Caki2 (cell line): ENCODE results near the gene ERCC6L2. TPM values are rescaled to one million over a fixed set of nuclear protein-coding genes. Genes with fewer than 3 reads are reported as not detected.

Experiments
- DNase-seq: peaks from one replicate; pipeline ENCODE4 v3.0.0-alpha.2; 2015; ENCODE audit warnings: low read depth
- in situ Hi-C: cut with HindIII; loops from 2 replicates; pipeline ENCODE4 v1.10.0; 2016; ENCODE audit warnings: low sequenced_read_pairs, low pct_unique_long_range_greater_than_20kb, mixed read lengths
- total RNA-seq: library from RNA; depleted of rRNA; stranded (reverse); fragments of >200 nt; shearing (Covaris generic); gene quantifications from 2 replicates; pipeline ENCODE4 v1.2.3, GENCODE V29; 2014; ENCODE audit warnings: low replicate concordance

The ERCC6L2 gene
- total RNA-seq, 1 experiment from 2014 or later, result 26.8 TPM

- no peak for DNase-seq
- in situ Hi-C loops, result no loop called here
These were observed 79.4 kb downstream of the ERCC6L2 start for GRCh38 chr9:95954940-95955339.

DNA sequence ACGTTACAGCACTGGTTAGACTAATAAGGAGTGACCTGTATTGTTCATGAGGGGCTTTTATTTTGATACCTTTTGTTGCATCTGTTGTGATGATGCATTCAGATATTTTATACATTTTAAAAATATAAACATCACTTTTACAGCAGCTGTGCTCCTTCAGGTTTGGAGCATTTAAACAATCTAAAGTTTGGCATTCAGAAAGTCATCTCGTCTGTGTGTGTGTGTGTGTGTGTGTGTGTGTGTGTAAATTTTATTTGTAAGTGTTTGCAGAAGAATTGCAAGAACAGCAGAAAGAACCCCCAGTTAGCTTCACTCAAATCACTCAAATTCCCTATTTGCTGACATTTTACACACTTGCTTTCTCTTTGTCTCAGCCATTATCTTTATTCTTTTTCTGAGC, 87.4 kb downstream of the ERCC6L2 start:
- in situ Hi-C loops, result no loop called here

GRCh38 chr9:95963659-95964058, 88.2 kb downstream of the ERCC6L2 start:
- DNase-seq, result no peak
- in situ Hi-C loops, result no loop called here

More for the DNA sequence above, 87.4 kb downstream of the ERCC6L2 start:
- no peak for DNase-seq

GRCh38 chr9:95966306-95966705, 90.8 kb downstream of the ERCC6L2 start:
- in situ Hi-C loops, result no loop called here
- no peak for DNase-seq

DNA sequence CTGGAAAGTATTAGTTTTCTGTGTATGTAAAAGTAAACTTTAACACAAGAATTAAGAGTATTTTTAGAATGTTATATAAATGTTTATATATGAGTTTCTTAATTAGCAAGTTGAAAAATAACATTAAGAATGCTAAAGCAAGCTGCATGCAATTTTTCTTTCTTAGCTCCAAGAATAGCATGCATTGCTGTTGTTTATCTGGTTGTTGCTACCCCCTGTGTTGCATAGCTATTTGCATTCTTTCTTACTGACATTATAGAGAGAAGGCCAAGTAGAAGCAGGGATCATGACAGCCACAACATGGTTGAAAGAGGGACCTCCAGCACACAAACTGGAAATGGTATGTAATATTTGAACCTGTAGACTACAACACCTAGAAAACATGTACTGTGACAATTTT, 94.8 kb downstream of the ERCC6L2 start:
- in situ Hi-C loops, result no loop called here
- no peak for DNase-seq

DNA sequence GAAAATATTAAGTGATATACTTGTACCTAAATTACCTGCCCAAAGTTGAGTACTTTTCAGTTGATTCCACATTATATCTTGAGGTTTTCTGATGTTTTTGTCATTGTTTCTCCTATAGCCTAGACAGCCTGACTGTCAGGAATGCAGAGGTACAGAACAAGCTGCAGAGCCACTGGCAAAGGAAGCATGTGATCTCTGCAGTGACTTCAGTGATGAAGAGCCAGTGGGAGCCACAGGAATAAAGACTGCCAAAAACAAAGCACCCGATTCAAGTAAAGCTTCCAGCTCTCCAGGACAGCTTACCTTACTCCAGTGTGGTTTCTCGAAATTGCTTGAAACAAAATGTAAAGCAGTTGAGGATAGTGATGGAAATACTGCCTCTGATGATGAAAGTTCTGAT, 96.3 kb downstream of the ERCC6L2 start:
- in situ Hi-C loops, result no loop called here
- no peak for DNase-seq

DNA sequence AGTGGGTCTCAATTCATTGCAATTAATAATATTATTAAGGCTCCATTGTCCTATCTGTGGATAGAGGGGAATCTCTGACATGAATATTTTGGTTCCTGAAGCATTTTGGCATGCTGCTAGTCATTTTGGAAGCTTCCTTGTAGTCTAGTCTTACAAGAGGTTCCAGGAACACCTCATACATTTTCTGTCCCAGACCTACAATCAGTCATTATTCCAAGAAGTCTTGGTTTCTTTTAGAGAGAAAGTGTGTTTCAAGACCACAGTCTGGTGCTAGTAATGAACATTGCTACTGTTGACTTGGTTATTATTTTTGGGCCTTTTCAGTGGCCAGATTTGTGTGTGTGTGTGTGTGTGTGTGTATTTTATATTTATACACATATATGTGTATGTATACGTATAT, 98.9 kb downstream of the ERCC6L2 start:
- DNase-seq, result no peak
- in situ Hi-C loops, result no loop called here

GRCh38 chr9:95977371-95977770, 101.9 kb downstream of the ERCC6L2 start:
- no peak for DNase-seq
- in situ Hi-C loops, result no loop called here

DNA sequence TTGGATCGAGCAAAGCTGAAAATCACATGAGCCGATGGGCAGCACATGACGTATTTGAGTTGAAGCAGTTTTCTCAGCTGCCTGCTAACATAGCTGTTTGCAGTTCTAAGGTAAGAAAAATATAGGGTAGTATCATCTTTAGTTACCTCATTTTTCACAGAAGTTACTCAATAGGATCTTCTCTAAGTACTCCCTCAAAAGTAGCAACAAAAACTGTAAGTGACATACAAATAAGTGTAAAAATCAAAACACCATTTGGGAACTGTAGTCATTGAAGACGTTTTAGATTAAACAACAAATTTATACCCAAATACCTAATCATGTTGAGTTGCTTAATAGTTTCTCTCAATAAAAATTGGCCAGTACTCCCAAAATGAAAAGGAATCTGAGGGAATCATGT, 102.6 kb downstream of the ERCC6L2 start:
- DNase-seq, result no peak
- in situ Hi-C loops, result no loop called here

GRCh38 chr9:95979446-95979845, 104.0 kb downstream of the ERCC6L2 start:
- in situ Hi-C loops, result no loop called here
- no peak for DNase-seq

GRCh38 chr9:95980262-95981125, 105.0 kb downstream of the ERCC6L2 start:
- in situ Hi-C loops, result no loop called here

DNA sequence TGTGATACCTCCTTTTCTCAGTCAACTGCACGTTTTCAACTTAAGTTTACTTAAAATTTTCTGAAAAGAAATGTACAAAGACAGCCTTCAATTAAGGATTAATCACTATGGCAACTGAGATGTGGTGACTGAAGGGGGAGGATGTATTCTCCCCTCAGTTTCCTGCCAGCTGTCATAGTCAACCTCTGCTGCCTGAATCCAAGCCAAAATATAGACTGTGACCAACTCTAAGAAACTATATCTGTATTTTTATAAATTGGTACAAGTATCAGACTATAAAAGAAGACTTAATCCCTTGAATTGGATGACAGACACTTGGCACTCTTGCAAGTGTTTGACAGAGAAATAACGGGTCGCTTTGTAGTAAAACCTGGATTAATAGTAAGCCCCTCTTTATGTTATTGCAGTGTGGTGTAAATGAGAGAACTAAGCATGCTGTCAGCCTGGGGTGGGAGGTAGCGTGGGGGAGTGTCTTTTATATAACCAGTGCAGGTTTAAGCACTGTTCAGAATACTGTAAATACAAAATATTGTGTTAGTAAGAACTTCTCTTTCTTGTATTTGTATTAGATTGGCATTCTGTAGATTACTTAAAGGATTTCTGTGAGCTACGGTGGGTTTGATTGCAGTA, 106.4 kb downstream of the ERCC6L2 start:
- in situ Hi-C loops, result no loop called here
- no peak for DNase-seq

More at GRCh38 chr9:95980262-95981125, 105.0 kb downstream of the ERCC6L2 start:
- no peak for DNase-seq

GRCh38 chr9:95985440-95986055, 110.1 kb downstream of the ERCC6L2 start:
- no peak for DNase-seq
- in situ Hi-C loops, result no loop called here

GRCh38 chr9:95989297-95989696, 113.8 kb downstream of the ERCC6L2 start:
- DNase-seq, result no peak
- in situ Hi-C loops, result no loop called here

DNA sequence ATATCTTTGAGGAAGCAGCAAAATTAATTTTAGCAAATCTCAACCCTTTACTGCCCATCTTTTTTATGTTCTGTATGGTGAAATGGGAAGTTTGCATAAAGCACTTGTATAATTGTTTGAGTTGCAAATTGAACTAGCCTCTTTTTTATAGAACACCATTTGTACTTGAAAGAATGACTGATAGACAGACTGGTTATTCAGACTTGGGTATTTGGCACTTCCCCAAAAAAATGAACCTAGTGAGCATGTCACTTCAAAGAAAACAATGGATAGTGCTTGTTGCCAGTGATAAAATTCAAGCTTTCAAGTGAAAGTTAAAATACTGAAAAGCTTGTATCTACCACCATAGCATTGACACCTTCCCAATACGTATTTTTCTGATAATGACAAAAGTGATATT, 115.8 kb downstream of the ERCC6L2 start:
- in situ Hi-C loops, result no loop called here
- no peak for DNase-seq

GRCh38 chr9:95992536-95992935, 117.0 kb downstream of the ERCC6L2 start:
- no peak for DNase-seq
- in situ Hi-C loops, result no loop called here

GRCh38 chr9:95993337-95993736, 117.8 kb downstream of the ERCC6L2 start:
- in situ Hi-C loops, result no loop called here
- no peak for DNase-seq

- in situ Hi-C loops, result no loop called here
- DNase-seq, result no peak
These were observed 123.9 kb downstream of the ERCC6L2 start for GRCh38 chr9:95999390-95999789.

DNA sequence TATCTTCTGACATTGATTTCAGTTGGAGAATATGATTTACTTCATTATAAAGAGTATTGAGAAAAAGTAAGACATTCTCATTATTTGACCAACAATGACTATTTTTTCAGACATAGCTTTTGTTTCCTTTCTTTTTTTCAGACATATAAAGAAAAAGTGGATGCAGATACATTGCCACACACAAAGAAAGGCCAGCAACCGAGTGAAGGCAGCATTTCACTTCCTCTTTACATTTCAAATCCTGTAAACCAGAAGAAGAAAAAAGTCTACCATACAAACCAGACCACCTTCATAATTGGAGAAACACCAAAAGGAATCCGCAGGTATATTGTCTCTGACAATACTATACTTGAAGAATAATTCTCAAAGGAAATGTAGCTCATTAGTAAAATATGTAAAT, 128.9 kb downstream of the ERCC6L2 start:
- in situ Hi-C loops, result no loop called here
- DNase-seq, result no peak
